ENCODE data around the gene CCHCR1. TPM values are rescaled to one million over a fixed set of nuclear protein-coding genes. Genes with fewer than 3 reads are reported as not detected.

The CCHCR1 gene
- total and polyA plus RNA-seq, 9 of the 15 experiments (the other 6 are each of a cell fraction or from before 2014, with no cell fraction given): 1.2 to 47.3 (median 32.0) TPM

DNA sequence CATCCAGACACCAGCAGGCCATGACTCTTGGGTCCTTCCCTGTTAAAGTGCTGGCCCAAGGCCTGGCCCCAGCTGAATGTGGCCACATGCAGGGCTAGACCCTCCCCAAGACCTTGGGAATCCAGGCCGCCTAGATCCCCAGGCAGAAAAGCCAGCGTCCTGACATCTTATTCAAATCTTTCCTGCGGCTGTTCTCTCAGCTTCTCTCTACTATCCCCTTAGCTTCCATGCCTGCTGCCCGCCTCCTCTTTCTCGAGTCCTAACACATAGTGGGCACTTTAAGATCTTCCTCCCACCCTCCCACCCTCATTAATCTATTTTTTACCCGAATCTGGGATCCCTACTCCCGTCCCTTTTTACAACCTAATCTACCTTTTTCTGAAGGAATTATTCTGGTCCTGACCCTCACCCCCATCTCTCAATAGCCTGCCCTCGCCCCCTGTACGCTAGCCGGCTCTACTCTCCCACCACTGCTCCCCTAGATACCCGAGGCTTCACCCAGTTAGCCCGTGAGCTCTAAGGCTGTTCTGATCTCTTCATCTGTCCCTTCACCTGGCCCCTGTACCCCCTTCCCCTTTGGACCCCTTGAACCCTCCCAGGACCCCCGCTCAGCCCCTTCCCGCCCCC, at the start of gene CCHCR1 (continued):
- TF ChIP-seq, protein P1, sequence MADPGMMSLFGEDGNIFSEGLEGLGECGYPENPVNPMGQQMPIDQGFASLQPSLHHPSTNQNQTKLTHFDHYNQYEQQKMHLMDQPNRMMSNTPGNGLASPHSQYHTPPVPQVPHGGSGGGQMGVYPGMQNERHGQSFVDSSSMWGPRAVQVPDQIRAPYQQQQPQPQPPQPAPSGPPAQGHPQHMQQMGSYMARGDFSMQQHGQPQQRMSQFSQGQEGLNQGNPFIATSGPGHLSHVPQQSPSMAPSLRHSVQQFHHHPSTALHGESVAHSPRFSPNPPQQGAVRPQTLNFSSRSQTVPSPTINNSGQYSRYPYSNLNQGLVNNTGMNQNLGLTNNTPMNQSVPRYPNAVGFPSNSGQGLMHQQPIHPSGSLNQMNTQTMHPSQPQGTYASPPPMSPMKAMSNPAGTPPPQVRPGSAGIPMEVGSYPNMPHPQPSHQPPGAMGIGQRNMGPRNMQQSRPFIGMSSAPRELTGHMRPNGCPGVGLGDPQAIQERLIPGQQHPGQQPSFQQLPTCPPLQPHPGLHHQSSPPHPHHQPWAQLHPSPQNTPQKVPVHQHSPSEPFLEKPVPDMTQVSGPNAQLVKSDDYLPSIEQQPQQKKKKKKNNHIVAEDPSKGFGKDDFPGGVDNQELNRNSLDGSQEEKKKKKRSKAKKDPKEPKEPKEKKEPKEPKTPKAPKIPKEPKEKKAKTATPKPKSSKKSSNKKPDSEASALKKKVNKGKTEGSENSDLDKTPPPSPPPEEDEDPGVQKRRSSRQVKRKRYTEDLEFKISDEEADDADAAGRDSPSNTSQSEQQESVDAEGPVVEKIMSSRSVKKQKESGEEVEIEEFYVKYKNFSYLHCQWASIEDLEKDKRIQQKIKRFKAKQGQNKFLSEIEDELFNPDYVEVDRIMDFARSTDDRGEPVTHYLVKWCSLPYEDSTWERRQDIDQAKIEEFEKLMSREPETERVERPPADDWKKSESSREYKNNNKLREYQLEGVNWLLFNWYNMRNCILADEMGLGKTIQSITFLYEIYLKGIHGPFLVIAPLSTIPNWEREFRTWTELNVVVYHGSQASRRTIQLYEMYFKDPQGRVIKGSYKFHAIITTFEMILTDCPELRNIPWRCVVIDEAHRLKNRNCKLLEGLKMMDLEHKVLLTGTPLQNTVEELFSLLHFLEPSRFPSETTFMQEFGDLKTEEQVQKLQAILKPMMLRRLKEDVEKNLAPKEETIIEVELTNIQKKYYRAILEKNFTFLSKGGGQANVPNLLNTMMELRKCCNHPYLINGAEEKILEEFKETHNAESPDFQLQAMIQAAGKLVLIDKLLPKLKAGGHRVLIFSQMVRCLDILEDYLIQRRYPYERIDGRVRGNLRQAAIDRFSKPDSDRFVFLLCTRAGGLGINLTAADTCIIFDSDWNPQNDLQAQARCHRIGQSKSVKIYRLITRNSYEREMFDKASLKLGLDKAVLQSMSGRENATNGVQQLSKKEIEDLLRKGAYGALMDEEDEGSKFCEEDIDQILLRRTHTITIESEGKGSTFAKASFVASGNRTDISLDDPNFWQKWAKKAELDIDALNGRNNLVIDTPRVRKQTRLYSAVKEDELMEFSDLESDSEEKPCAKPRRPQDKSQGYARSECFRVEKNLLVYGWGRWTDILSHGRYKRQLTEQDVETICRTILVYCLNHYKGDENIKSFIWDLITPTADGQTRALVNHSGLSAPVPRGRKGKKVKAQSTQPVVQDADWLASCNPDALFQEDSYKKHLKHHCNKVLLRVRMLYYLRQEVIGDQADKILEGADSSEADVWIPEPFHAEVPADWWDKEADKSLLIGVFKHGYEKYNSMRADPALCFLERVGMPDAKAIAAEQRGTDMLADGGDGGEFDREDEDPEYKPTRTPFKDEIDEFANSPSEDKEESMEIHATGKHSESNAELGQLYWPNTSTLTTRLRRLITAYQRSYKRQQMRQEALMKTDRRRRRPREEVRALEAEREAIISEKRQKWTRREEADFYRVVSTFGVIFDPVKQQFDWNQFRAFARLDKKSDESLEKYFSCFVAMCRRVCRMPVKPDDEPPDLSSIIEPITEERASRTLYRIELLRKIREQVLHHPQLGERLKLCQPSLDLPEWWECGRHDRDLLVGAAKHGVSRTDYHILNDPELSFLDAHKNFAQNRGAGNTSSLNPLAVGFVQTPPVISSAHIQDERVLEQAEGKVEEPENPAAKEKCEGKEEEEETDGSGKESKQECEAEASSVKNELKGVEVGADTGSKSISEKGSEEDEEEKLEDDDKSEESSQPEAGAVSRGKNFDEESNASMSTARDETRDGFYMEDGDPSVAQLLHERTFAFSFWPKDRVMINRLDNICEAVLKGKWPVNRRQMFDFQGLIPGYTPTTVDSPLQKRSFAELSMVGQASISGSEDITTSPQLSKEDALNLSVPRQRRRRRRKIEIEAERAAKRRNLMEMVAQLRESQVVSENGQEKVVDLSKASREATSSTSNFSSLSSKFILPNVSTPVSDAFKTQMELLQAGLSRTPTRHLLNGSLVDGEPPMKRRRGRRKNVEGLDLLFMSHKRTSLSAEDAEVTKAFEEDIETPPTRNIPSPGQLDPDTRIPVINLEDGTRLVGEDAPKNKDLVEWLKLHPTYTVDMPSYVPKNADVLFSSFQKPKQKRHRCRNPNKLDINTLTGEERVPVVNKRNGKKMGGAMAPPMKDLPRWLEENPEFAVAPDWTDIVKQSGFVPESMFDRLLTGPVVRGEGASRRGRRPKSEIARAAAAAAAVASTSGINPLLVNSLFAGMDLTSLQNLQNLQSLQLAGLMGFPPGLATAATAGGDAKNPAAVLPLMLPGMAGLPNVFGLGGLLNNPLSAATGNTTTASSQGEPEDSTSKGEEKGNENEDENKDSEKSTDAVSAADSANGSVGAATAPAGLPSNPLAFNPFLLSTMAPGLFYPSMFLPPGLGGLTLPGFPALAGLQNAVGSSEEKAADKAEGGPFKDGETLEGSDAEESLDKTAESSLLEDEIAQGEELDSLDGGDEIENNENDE (IDR thresholded peaks at IDR 0.05; ENCODE audit: low read depth, low read length): no peak
- TF ChIP-seq, protein P2, sequence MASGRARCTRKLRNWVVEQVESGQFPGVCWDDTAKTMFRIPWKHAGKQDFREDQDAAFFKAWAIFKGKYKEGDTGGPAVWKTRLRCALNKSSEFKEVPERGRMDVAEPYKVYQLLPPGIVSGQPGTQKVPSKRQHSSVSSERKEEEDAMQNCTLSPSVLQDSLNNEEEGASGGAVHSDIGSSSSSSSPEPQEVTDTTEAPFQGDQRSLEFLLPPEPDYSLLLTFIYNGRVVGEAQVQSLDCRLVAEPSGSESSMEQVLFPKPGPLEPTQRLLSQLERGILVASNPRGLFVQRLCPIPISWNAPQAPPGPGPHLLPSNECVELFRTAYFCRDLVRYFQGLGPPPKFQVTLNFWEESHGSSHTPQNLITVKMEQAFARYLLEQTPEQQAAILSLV (tag; IDR thresholded peaks at IDR 0.05): no peak
- TF ChIP-seq ZZZ3 (IDR thresholded peaks at IDR 0.05) (no peak), ARID2 (IDR thresholded peaks at IDR 0.05) (no peak), NFE2L1 (tag; IDR thresholded peaks at IDR 0.05; ENCODE audit: borderline replicate concordance, low read depth) (no peak), XRCC5 (IDR thresholded peaks at IDR 0.05; ENCODE audit: low read depth, low read length) (no peak), GATAD2A (IDR thresholded peaks at IDR 0.05) (0 out of 2 replicates have a peak, but pooled peaks have one; percentile 13), TEAD2 (tag; IDR thresholded peaks at IDR 0.05) (no peak), TCFL5 (CRISPR knock-in tag; conservative IDR thresholded peaks at IDR 0.05) (no peak), FOXK1 (CRISPR knock-in tag; IDR thresholded peaks at IDR 0.05; ENCODE audit: borderline replicate concordance) (no peak), ZNF24 (IDR thresholded peaks at IDR 0.05) (no peak), U2AF2 (optimal IDR thresholded peaks at IDR 0.05; ENCODE audit: low read depth, low read length) (no peak), HNRNPL (IDR thresholded peaks at IDR 0.05; ENCODE audit: low read depth, low read length) (no peak), TRIM28 (IDR thresholded peaks at IDR 0.05) (no peak)
- TF ChIP-seq, protein P3, sequence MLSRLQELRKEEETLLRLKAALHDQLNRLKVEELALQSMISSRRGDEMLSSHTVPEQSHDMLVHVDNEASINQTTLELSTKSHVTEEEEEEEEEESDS (CRISPR knock-in tag; IDR thresholded peaks at IDR 0.05): no peak
